ENCODE data around the gene PCCA.

The PCCA gene

DNA sequence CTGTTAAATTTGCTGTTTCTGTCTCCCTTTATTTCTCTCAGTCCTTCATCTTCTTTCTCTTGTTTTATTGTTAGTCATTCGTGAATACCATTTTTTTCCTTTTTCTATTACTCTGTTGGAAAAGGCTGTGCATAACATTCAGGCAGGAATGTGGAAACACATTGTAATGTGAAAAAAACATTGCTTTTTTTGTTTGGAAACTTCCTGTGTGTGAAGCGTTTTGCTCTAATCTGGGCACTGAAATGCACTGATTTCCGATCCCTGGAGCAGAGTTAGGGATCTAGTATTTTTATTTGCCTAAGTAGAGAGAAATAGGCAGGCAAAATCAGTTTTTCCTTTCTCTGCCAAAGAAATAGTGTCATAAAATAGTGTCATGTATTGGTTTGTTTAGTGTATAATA is 155.5 kb downstream of the PCCA start:
- no peak for FAIRE-seq
- TF ChIP-seq, protein P1, sequence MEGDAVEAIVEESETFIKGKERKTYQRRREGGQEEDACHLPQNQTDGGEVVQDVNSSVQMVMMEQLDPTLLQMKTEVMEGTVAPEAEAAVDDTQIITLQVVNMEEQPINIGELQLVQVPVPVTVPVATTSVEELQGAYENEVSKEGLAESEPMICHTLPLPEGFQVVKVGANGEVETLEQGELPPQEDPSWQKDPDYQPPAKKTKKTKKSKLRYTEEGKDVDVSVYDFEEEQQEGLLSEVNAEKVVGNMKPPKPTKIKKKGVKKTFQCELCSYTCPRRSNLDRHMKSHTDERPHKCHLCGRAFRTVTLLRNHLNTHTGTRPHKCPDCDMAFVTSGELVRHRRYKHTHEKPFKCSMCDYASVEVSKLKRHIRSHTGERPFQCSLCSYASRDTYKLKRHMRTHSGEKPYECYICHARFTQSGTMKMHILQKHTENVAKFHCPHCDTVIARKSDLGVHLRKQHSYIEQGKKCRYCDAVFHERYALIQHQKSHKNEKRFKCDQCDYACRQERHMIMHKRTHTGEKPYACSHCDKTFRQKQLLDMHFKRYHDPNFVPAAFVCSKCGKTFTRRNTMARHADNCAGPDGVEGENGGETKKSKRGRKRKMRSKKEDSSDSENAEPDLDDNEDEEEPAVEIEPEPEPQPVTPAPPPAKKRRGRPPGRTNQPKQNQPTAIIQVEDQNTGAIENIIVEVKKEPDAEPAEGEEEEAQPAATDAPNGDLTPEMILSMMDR (IDR thresholded peaks at IDR 0.05; ENCODE audit: insufficient read depth, missing control alignments) = no peak
- no peak for DNase-seq (ENCODE audit: insufficient read length, low spot score)

DNA sequence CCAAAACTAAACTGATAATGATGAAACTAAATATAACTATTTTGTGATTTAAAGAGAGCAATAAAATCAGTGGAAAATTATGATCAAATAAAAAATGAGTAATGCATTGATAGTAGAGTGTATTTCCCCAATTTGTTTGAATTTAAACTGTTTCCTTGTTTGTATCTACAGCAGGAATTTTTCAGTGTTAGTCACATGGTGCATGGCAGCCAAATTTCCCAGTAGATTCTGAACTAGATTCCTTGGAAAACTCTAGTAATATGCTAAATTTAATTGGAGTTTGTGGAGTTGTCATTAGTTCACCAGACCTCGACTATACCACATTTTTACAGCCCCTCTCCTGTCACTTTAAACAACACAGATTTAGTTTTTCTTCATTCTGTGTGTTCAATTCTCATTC is 156.2 kb downstream of the PCCA start:
- DNase-seq (ENCODE audit: insufficient read length, low spot score) = no peak
- no peak for FAIRE-seq
- TF ChIP-seq, protein P1 (IDR thresholded peaks at IDR 0.05; ENCODE audit: insufficient read depth, missing control alignments) = no peak

DNA sequence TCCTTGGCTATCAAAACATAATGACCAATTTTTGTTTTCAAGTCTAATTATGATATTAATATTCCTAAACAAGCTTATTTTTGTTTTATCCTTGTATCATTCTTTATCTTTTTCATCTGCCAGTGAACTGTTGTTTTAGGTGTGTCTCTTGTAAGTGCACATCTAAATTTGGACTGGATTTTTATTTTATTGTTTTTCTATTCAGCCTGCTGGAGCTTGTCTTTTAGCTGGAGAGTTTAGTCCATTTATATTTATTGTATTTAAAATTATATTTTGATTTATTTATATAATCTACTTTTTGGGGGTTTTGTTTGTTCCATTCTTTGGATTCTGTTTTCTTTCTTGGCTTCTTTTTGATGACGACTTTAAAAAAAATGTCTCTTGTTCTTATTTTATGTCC is 159.0 kb downstream of the PCCA start:
- TF ChIP-seq, protein P1 (IDR thresholded peaks at IDR 0.05; ENCODE audit: insufficient read depth, missing control alignments) = no peak
- DNase-seq (ENCODE audit: insufficient read length, low spot score) (no peak), FAIRE-seq (no peak)

DNA sequence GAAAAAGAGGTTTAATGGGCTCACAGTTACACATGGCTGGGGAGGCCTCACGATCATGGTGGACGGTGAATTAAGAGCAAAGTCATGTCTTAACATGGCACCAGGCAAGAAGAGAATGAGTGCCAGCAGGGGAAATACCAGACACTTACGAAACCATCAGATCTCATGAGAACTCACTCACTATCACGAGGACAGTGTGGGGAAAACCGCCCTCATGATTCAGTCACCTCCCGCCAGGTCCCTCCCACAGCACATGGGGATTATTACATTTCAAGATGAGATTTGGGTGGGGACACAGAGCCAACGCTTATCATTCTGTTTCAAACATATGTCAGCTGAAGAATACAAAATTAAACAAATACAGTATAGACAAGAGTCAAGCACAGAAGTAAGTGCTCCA is 165.1 kb downstream of the PCCA start:
- TF ChIP-seq, protein P1 (IDR thresholded peaks at IDR 0.05; ENCODE audit: insufficient read depth, missing control alignments) = no peak
- no peak for DNase-seq (ENCODE audit: insufficient read length, low spot score)
- no peak for FAIRE-seq

GRCh38 chr13:100262404-100262803 is 173.5 kb downstream of the PCCA start:
- TF ChIP-seq, protein P1 (IDR thresholded peaks at IDR 0.05; ENCODE audit: insufficient read depth, missing control alignments) = no peak
- no peak for FAIRE-seq
- no peak for DNase-seq (ENCODE audit: insufficient read length, low spot score)

GRCh38 chr13:100266026-100266425 is 177.1 kb downstream of the PCCA start:
- TF ChIP-seq, protein P1 (IDR thresholded peaks at IDR 0.05; ENCODE audit: insufficient read depth, missing control alignments) = no peak
- FAIRE-seq (no peak), DNase-seq (ENCODE audit: insufficient read length, low spot score) (no peak)

- DNase-seq (ENCODE audit: insufficient read length, low spot score) (no peak), FAIRE-seq (no peak)
- TF ChIP-seq, protein P1 (IDR thresholded peaks at IDR 0.05; ENCODE audit: insufficient read depth, missing control alignments) = no peak
Observed at GRCh38 chr13:100269837-100270236, 180.9 kb downstream of the PCCA start.

Data from D721Med (cell line).